ENCODE measurements around the gene DRD2.

- no peak for TF ChIP-seq ZNF214 (tag by site-specific recombination; IDR thresholded peaks at IDR 0.05; ENCODE audit: borderline replicate concordance)
- no peak for TF ChIP-seq SP7 (tag by site-specific recombination; IDR thresholded peaks at IDR 0.05)
- TF ChIP-seq KLF1 (tag by site-specific recombination; IDR thresholded peaks at IDR 0.05): no peak
- TF ChIP-seq ZNF704 (tag by site-specific recombination; IDR thresholded peaks at IDR 0.05): no peak
- TF ChIP-seq, protein P1, sequence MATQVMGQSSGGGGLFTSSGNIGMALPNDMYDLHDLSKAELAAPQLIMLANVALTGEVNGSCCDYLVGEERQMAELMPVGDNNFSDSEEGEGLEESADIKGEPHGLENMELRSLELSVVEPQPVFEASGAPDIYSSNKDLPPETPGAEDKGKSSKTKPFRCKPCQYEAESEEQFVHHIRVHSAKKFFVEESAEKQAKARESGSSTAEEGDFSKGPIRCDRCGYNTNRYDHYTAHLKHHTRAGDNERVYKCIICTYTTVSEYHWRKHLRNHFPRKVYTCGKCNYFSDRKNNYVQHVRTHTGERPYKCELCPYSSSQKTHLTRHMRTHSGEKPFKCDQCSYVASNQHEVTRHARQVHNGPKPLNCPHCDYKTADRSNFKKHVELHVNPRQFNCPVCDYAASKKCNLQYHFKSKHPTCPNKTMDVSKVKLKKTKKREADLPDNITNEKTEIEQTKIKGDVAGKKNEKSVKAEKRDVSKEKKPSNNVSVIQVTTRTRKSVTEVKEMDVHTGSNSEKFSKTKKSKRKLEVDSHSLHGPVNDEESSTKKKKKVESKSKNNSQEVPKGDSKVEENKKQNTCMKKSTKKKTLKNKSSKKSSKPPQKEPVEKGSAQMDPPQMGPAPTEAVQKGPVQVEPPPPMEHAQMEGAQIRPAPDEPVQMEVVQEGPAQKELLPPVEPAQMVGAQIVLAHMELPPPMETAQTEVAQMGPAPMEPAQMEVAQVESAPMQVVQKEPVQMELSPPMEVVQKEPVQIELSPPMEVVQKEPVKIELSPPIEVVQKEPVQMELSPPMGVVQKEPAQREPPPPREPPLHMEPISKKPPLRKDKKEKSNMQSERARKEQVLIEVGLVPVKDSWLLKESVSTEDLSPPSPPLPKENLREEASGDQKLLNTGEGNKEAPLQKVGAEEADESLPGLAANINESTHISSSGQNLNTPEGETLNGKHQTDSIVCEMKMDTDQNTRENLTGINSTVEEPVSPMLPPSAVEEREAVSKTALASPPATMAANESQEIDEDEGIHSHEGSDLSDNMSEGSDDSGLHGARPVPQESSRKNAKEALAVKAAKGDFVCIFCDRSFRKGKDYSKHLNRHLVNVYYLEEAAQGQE (tag by site-specific recombination; IDR thresholded peaks at IDR 0.05): no peak
- TF ChIP-seq, protein P2, sequence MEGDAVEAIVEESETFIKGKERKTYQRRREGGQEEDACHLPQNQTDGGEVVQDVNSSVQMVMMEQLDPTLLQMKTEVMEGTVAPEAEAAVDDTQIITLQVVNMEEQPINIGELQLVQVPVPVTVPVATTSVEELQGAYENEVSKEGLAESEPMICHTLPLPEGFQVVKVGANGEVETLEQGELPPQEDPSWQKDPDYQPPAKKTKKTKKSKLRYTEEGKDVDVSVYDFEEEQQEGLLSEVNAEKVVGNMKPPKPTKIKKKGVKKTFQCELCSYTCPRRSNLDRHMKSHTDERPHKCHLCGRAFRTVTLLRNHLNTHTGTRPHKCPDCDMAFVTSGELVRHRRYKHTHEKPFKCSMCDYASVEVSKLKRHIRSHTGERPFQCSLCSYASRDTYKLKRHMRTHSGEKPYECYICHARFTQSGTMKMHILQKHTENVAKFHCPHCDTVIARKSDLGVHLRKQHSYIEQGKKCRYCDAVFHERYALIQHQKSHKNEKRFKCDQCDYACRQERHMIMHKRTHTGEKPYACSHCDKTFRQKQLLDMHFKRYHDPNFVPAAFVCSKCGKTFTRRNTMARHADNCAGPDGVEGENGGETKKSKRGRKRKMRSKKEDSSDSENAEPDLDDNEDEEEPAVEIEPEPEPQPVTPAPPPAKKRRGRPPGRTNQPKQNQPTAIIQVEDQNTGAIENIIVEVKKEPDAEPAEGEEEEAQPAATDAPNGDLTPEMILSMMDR (tag by site-specific recombination; IDR thresholded peaks at IDR 0.05): no peak
- no peak for TF ChIP-seq ZNF10 (tag by site-specific recombination; IDR thresholded peaks at IDR 0.05)
These were observed 69.3 kb downstream of the DRD2 start for GRCh38 chr11:113405724-113406478.

Data from HEK293 (cell line).